ENCODE data around the gene DYNLRB2. TPM values are rescaled to one million over a fixed set of nuclear protein-coding genes. Genes with fewer than 3 reads are reported as not detected.

The DYNLRB2 gene
- polyA plus RNA-seq, 1 of the 3 experiments (the other 2 are of a cell fraction), result 0.44 TPM

- no peak for DNase-seq
- POLR2A ChIA-PET, result no interaction called here
- Histone ChIP-seq H3K9me2 (no peaks in the 10 kb centered on the region), H3K27ac (ENCODE audit: low read depth in 2 of 2, low read length in 1 of 2) (no peak overlapping the region), H3K4me3 (ENCODE audit: low read depth in 2 of 2, low read length in 1 of 2) (no peak overlapping the region), H3K36me3 (replicated peaks in 1 of 2; ENCODE audit: control insufficient read depth in 1 of 2, insufficient read depth in 2 of 2, low read length in 1 of 2) (no peaks in the 10 kb centered on the region), H3K9ac (no peak overlapping the region), H3K27me3 (ENCODE audit: insufficient read depth) (no peaks in the 10 kb centered on the region), H3K4me2 (no peak overlapping the region), H3K79me2 (ENCODE audit: insufficient read depth) (no peaks in the 10 kb centered on the region), H3K4me1 (ENCODE audit: control insufficient read depth in 1 of 2, insufficient read depth in 2 of 2, low read depth in 1 of 2, low read length in 1 of 2) (no peaks in the 10 kb centered on the region), H2AFZ (ENCODE audit: low read depth) (no peak overlapping the region), H3F3A (replicated peaks; ENCODE audit: insufficient read depth) (no peaks in the 10 kb centered on the region), H3K9me3 (no peaks in the 10 kb centered on the region), H4K20me1 (ENCODE audit: insufficient read depth) (no peaks in the 10 kb centered on the region)
- TF ChIP-seq NFIC (IDR thresholded peaks at IDR 0.05; ENCODE audit: borderline replicate concordance), result no peak
- WGBS (ENCODE audit: low lambda C conversion rate), result 0% methylated on average over 2 of the region's 2 CpGs
- CTCF ChIA-PET, result no interaction called here
These were observed 13.2 kb downstream of the DYNLRB2 start for GRCh38 chr16:80554033-80554432.

- H3K9ac ChIP-seq, result no peak overlapping the region
- no peaks in the 10 kb centered on the region for H3K27me3 ChIP-seq (ENCODE audit: insufficient read depth)
- no peaks in the 10 kb centered on the region for H3K9me3 ChIP-seq
- H4K20me1 ChIP-seq (ENCODE audit: insufficient read depth), result no peaks in the 10 kb centered on the region
- no peak for TF ChIP-seq MEF2A (IDR thresholded peaks at IDR 0.05; ENCODE audit: borderline replicate concordance, low read depth)
- TF ChIP-seq NRF1 (IDR thresholded peaks at IDR 0.05; ENCODE audit: low read depth, low read length), result no peak
- TF ChIP-seq YY1 (IDR thresholded peaks at IDR 0.05; ENCODE audit: low read depth), result no peak
- TF ChIP-seq FOXM1 (IDR thresholded peaks at IDR 0.05; ENCODE audit: low read depth), result no peak
- no peak for TF ChIP-seq GATA2 (CRISPR knock-in tag; IDR thresholded peaks at IDR 0.05)
- TF ChIP-seq RFX5 (IDR thresholded peaks at IDR 0.05; ENCODE audit: low read length), result no peak
- TF ChIP-seq RXRA (IDR thresholded peaks at IDR 0.05; ENCODE audit: borderline replicate concordance, low read depth), result no peak
- TF ChIP-seq MXI1 (IDR thresholded peaks at IDR 0.05; ENCODE audit: low read depth, low read length), result no peak
- WGBS (ENCODE audit: low lambda C conversion rate), result 2% methylated on average over 3 of the region's 3 CpGs
- no peaks in the 10 kb centered on the region for H3K9me2 ChIP-seq
- no peaks in the 10 kb centered on the region for H3K79me2 ChIP-seq (ENCODE audit: insufficient read depth)
- no peak overlapping the region for H3K4me2 ChIP-seq
- POLR2A ChIA-PET, result no interaction called here
- no peak overlapping the region for H3K4me3 ChIP-seq (ENCODE audit: low read depth in 2 of 2, low read length in 1 of 2)
- H3K27ac ChIP-seq (ENCODE audit: low read depth in 2 of 2, low read length in 1 of 2), result no peak overlapping the region
- H3F3A ChIP-seq (replicated peaks; ENCODE audit: insufficient read depth), result no peaks in the 10 kb centered on the region
- CTCF ChIA-PET, result no interaction called here
- no peaks in the 10 kb centered on the region for H3K36me3 ChIP-seq (replicated peaks in 1 of 2; ENCODE audit: control insufficient read depth in 1 of 2, insufficient read depth in 2 of 2, low read length in 1 of 2)
- H3K4me1 ChIP-seq (ENCODE audit: control insufficient read depth in 1 of 2, insufficient read depth in 2 of 2, low read depth in 1 of 2, low read length in 1 of 2), result no peaks in the 10 kb centered on the region
- no peak overlapping the region for H2AFZ ChIP-seq (ENCODE audit: low read depth)
- no peak for DNase-seq
These were observed 15.7 kb downstream of the DYNLRB2 start for GRCh38 chr16:80556481-80556880.

DNA sequence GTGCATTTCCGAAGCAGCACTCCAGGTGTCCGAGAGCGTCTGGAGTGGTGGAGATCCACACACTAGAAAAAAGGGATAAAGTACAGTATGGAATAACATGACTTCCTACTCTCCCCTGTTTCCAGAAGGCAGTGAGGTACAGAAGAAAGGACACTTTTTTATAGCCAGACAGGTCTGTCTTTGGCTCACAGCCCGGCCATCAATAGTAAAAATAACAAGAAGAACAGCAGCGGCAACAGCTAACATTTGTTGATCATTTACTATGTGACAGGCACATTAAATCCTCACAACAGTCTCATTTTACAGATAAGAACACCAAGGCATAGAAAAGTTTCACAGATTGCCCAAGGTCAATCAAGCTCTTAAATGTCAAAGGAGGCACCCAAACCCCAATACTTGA lies 16.2 kb downstream of the DYNLRB2 start:
- no peaks in the 10 kb centered on the region for H3F3A ChIP-seq (replicated peaks; ENCODE audit: insufficient read depth)
- H3K27me3 ChIP-seq (ENCODE audit: insufficient read depth), result no peaks in the 10 kb centered on the region
- no peaks in the 10 kb centered on the region for H3K79me2 ChIP-seq (ENCODE audit: insufficient read depth)
- H3K9me2 ChIP-seq, result no peaks in the 10 kb centered on the region
- no peak overlapping the region for H3K4me2 ChIP-seq
- ChIA-PET CTCF (no interaction called here), POLR2A (no interaction called here)
- TF ChIP-seq EZH2phosphoT487 (IDR thresholded peaks at IDR 0.05; ENCODE audit: borderline replicate concordance, low read depth), result no peak
- no peak for TF ChIP-seq ELF1 (IDR thresholded peaks at IDR 0.05)
- no peak for TF ChIP-seq USF1 (IDR thresholded peaks at IDR 0.05; ENCODE audit: borderline replicate concordance, low read depth)
- TF ChIP-seq FOSL2 (IDR thresholded peaks at IDR 0.05; ENCODE audit: borderline replicate concordance, low read depth), result no peak
- no peak for TF ChIP-seq NFIC (IDR thresholded peaks at IDR 0.05; ENCODE audit: borderline replicate concordance)
- TF ChIP-seq SMC3 (IDR thresholded peaks at IDR 0.05; ENCODE audit: low read depth, low read length), result no peak
- TF ChIP-seq, protein P1, sequence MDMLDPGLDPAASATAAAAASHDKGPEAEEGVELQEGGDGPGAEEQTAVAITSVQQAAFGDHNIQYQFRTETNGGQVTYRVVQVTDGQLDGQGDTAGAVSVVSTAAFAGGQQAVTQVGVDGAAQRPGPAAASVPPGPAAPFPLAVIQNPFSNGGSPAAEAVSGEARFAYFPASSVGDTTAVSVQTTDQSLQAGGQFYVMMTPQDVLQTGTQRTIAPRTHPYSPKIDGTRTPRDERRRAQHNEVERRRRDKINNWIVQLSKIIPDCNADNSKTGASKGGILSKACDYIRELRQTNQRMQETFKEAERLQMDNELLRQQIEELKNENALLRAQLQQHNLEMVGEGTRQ (IDR thresholded peaks at IDR 0.05; ENCODE audit: borderline replicate concordance, low read depth, low read length), result no peak
- no peak for TF ChIP-seq NRF1 (IDR thresholded peaks at IDR 0.05; ENCODE audit: low read depth, low read length)
- no peak for TF ChIP-seq CHD2 (IDR thresholded peaks at IDR 0.05; ENCODE audit: low read length, partially characterized antibody)
- TF ChIP-seq MAX (IDR thresholded peaks at IDR 0.05; ENCODE audit: low read depth), result no peak
- no peaks in the 10 kb centered on the region for H3K4me1 ChIP-seq (ENCODE audit: control insufficient read depth in 1 of 2, insufficient read depth in 2 of 2, low read depth in 1 of 2, low read length in 1 of 2)
- no peak overlapping the region for H2AFZ ChIP-seq (ENCODE audit: low read depth)
- 17% methylated on average over 5 of the region's 5 CpGs for WGBS (ENCODE audit: low lambda C conversion rate)
- DNase-seq, result no peak
- H4K20me1 ChIP-seq (ENCODE audit: insufficient read depth), result no peaks in the 10 kb centered on the region
- H3K9ac ChIP-seq, result no peak overlapping the region
- no peaks in the 10 kb centered on the region for H3K36me3 ChIP-seq (replicated peaks in 1 of 2; ENCODE audit: control insufficient read depth in 1 of 2, insufficient read depth in 2 of 2, low read length in 1 of 2)
- H3K9me3 ChIP-seq, result no peaks in the 10 kb centered on the region
- H3K27ac ChIP-seq (ENCODE audit: low read depth in 2 of 2, low read length in 1 of 2), result no peak overlapping the region
- H3K4me3 ChIP-seq (ENCODE audit: low read depth in 2 of 2, low read length in 1 of 2), result no peak overlapping the region

Measured in SK-N-SH (cell line).